Measurements from ENCODE around the gene FGF13. TPM values are rescaled to one million over a fixed set of nuclear protein-coding genes. Genes with fewer than 3 reads are reported as not detected.

Gene FGF13
- total and polyA plus RNA-seq, 2 donors (not counting 3 experiments of a cell fraction or from before 2014, with no cell fraction given) = 0.07 to 0.20 TPM

DNA sequence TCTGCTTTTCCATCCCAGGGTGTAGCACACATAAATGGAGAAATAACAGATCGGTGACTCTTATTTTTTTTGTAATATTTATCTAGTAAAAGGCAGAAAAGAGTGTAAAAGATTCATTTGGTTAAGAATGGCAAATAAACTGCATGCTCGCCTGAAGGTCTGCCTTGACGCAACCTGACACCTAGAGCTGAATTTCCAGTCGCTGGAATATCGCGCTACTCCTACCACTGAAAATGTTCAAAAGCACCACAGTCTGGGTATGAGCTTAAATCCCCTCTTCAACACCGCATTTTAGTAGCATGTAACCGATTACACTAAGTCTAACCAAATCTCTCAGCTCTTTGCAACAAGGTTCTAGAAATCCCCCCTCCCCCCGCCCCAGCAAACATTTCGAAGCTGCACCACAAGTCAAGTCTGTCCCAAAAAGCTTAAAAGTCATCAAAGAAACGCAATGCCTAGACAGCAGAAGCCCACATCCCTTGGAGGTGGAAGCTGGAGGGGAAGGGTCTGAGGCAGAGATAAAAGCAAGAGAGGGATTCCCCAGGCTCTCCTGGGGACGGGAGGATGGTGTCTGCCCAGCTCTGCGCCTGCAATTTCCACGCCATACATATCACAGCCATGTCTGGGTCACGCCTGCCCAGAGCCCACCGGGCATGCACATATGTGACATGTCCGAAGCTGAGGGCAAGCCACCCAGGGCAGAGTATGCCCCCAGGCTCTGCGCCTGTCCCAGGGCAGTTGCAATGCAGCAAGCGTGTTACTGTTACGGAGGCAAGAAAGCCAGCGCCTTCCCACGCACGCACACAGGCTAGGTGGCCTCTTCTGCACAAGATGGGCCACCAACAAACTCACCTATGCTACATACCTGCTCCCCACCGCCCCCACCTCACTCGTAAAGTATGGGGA lies 1.4 kb downstream of the FGF13 start:
- DNase-seq (ENCODE audit: low read depth, low spot score) = no peak
- H3K36me3 ChIP-seq (ENCODE audit: control insufficient read depth in 2 of 2, extremely low read depth in 1 of 2, insufficient read depth in 2 of 2, low read length in 2 of 2) = no peaks in the 10 kb centered on the region
- ChIA-PET POLR2A (no interaction called here), CTCF (no interaction called here)
- no peak overlapping the region for H3K27ac ChIP-seq (ENCODE audit: insufficient read depth, low read depth, low read length)
- intact Hi-C loops (cut with micrococcal nuclease) = no loop called here
- no peak for FAIRE-seq
- no peak overlapping the region for H3K4me2 ChIP-seq (ENCODE audit: insufficient read depth, low read length)
- H3K9ac ChIP-seq (replicated peaks; ENCODE audit: extremely low read depth, insufficient read depth, low read length) = no peak overlapping the region
- H3K27me3 ChIP-seq (ENCODE audit: control insufficient read depth in 2 of 2, insufficient read depth in 2 of 2, low read length in 2 of 2) = peaks cover 5 to 7% of the 10 kb centered on the region in 2 experiments
- H3K9me3 ChIP-seq (replicated peaks; ENCODE audit: control insufficient read depth, insufficient read depth, low read length) = no peaks in the 10 kb centered on the region
- no peak for TF ChIP-seq FOS (IDR thresholded peaks at IDR 0.05; ENCODE audit: borderline replicate concordance, insufficient read depth, low read length)
- H2AFZ ChIP-seq (ENCODE audit: low read depth, low read length) = no peak overlapping the region
- no peak overlapping the region for H3K4me3 ChIP-seq (replicated peaks in 1 of 3; ENCODE audit: insufficient read depth in 1 of 3, low read depth in 1 of 3, low read length in 3 of 3)
- no peaks in the 10 kb centered on the region for H3K79me2 ChIP-seq (ENCODE audit: control insufficient read depth, insufficient read depth, low read length)
- no peaks in the 10 kb centered on the region for H3K9me1 ChIP-seq (replicated peaks; ENCODE audit: control insufficient read depth, extremely low read depth, insufficient read depth, low read length)
- no TSS peak for BruUV-seq (replicated peaks)
- dilution Hi-C loops (cut with MboI; ENCODE audit: extremely low pct_ligation_motif_present, low sequenced_read_pairs) = no loop called here
- no peaks in the 10 kb centered on the region for H3K4me1 ChIP-seq (ENCODE audit: control insufficient read depth, extremely low read depth, insufficient read depth, low read length)
- no peaks in the 10 kb centered on the region for H4K20me1 ChIP-seq (replicated peaks; ENCODE audit: control insufficient read depth, extremely low read depth, insufficient read depth, low read length)

DNA sequence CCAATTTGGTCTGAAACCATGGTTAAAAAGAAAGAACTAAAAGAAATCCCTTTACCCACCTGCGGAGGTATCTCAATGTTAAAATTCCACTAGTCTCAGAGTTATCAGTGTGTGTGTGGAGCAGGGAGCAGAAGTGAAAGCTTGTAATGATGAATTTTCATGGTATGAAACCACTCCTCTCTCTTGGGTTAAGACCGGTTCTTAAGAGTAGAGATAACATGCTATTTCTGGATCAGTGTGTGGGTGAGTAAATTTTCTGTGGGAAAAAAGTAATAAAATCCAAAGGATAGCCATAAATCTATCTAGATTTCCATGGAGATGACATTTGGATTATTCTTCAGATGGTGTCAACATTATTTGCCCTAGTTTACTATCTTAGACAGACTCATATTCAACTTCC lies 3.2 kb downstream of the FGF13 start:
- H3K36me3 ChIP-seq (ENCODE audit: control insufficient read depth in 2 of 2, extremely low read depth in 1 of 2, insufficient read depth in 2 of 2, low read length in 2 of 2) = no peaks in the 10 kb centered on the region
- DNase-seq (ENCODE audit: low read depth, low spot score) (no peak), FAIRE-seq (no peak)
- no peak overlapping the region for H2AFZ ChIP-seq (ENCODE audit: low read depth, low read length)
- peaks cover 5 to 7% of the 10 kb centered on the region in 2 experiments for H3K27me3 ChIP-seq (ENCODE audit: control insufficient read depth in 2 of 2, insufficient read depth in 2 of 2, low read length in 2 of 2)
- H3K9ac ChIP-seq (replicated peaks; ENCODE audit: extremely low read depth, insufficient read depth, low read length) = no peak overlapping the region
- no peaks in the 10 kb centered on the region for H3K79me2 ChIP-seq (ENCODE audit: control insufficient read depth, insufficient read depth, low read length)
- POLR2A ChIA-PET = no interaction called here
- no peaks in the 10 kb centered on the region for H3K9me1 ChIP-seq (replicated peaks; ENCODE audit: control insufficient read depth, extremely low read depth, insufficient read depth, low read length)
- no peaks in the 10 kb centered on the region for H4K20me1 ChIP-seq (replicated peaks; ENCODE audit: control insufficient read depth, extremely low read depth, insufficient read depth, low read length)
- H3K4me1 ChIP-seq (ENCODE audit: control insufficient read depth, extremely low read depth, insufficient read depth, low read length) = no peaks in the 10 kb centered on the region
- intact Hi-C loops (cut with micrococcal nuclease) = no loop called here
- H3K9me3 ChIP-seq (replicated peaks; ENCODE audit: control insufficient read depth, insufficient read depth, low read length) = no peaks in the 10 kb centered on the region
- no peak overlapping the region for H3K4me3 ChIP-seq (replicated peaks in 1 of 3; ENCODE audit: insufficient read depth in 1 of 3, low read depth in 1 of 3, low read length in 3 of 3)
- BruUV-seq (replicated peaks) = no TSS peak
- H3K4me2 ChIP-seq (ENCODE audit: insufficient read depth, low read length) = no peak overlapping the region
- CTCF ChIA-PET = no interaction called here
- dilution Hi-C loops (cut with MboI; ENCODE audit: extremely low pct_ligation_motif_present, low sequenced_read_pairs) = no loop called here
- no peak overlapping the region for H3K27ac ChIP-seq (ENCODE audit: insufficient read depth, low read depth, low read length)
- TF ChIP-seq MYC (IDR thresholded peaks at IDR 0.05; ENCODE audit: low read depth, low read length) (no peak), POLR2A (IDR thresholded peaks at IDR 0.05; ENCODE audit: low read depth, low read length) (no peak), FOS (IDR thresholded peaks at IDR 0.05; ENCODE audit: borderline replicate concordance, insufficient read depth, low read length) (no peak), POLR2AphosphoS5 (IDR thresholded peaks at IDR 0.05; ENCODE audit: insufficient read depth, low read depth, low read length) (no peak), JUN (IDR thresholded peaks at IDR 0.05; ENCODE audit: borderline replicate concordance, insufficient read depth, insufficient read length, low read depth) (no peak), GATA2 (IDR thresholded peaks at IDR 0.05; ENCODE audit: insufficient read depth, insufficient read length, low read depth, low read length) (no peak), EZH2 (IDR thresholded peaks at IDR 0.05; ENCODE audit: borderline replicate concordance, low read depth, low read length, severe bottlenecking) (no peak)
- TF ChIP-seq, protein P1, sequence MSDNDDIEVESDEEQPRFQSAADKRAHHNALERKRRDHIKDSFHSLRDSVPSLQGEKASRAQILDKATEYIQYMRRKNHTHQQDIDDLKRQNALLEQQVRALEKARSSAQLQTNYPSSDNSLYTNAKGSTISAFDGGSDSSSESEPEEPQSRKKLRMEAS (IDR thresholded peaks at IDR 0.05; ENCODE audit: insufficient read depth, insufficient read length) = no peak
- TF ChIP-seq, protein P2, sequence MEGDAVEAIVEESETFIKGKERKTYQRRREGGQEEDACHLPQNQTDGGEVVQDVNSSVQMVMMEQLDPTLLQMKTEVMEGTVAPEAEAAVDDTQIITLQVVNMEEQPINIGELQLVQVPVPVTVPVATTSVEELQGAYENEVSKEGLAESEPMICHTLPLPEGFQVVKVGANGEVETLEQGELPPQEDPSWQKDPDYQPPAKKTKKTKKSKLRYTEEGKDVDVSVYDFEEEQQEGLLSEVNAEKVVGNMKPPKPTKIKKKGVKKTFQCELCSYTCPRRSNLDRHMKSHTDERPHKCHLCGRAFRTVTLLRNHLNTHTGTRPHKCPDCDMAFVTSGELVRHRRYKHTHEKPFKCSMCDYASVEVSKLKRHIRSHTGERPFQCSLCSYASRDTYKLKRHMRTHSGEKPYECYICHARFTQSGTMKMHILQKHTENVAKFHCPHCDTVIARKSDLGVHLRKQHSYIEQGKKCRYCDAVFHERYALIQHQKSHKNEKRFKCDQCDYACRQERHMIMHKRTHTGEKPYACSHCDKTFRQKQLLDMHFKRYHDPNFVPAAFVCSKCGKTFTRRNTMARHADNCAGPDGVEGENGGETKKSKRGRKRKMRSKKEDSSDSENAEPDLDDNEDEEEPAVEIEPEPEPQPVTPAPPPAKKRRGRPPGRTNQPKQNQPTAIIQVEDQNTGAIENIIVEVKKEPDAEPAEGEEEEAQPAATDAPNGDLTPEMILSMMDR (IDR thresholded peaks at IDR 0.05; ENCODE audit: extremely low read depth in 1 of 2, insufficient read depth in 1 of 2, low read depth in 1 of 2, low read length in 2 of 2) = no peak
